CD14-positive monocyte (primary cell): ENCODE measurements around the gene P4HB. TPM values are rescaled to one million over a fixed set of nuclear protein-coding genes. Genes with fewer than 3 reads are reported as not detected.

Source experiments
- DNase-seq, 3 donors: peaks; one replicate each; pipeline ENCODE4 v3.0.0-alpha.2; 2011 to 2022
- H2AFZ ChIP-seq: 2 replicates; pipeline ENCODE4 v1.6.0; 2012; ENCODE audit warnings: mild to moderate bottlenecking, low read depth, low read length, inconsistent platforms; ENCODE audit not compliant: insufficient read depth, poor library complexity, severe bottlenecking
- H3K27ac ChIP-seq, 2 donors: 1 replicate in 1 of 2; 2 replicates in 1 of 2; pipeline ENCODE4 v1.5.1; 2012 to 2013; ENCODE audit warnings: low read length in 2 of 2, control low read depth in 1 of 2, inconsistent platforms in 1 of 2, low read depth in 1 of 2, mild to moderate bottlenecking in 1 of 2
- H3K27me3 ChIP-seq, 2 donors: one replicate each; pipeline versions ENCODE4 v1.6.0 to v1.6.1; 2011 to 2013; ENCODE audit warnings: low read length in 2 of 2; ENCODE audit not compliant: control insufficient read depth in 2 of 2, insufficient read depth in 2 of 2
- H3K36me3 ChIP-seq, 2 donors: replicated peaks in 1 of 2; 1 replicate in 1 of 2; 2 replicates in 1 of 2; pipeline versions ENCODE4 v1.5.1 to v1.6.1; 2012 to 2013; ENCODE audit warnings: low read length in 2 of 2, control low read depth in 1 of 2, inconsistent platforms in 1 of 2, mild to moderate bottlenecking in 1 of 2; ENCODE audit not compliant: insufficient read depth in 2 of 2, control insufficient read depth in 1 of 2
- H3K4me1 ChIP-seq, 2 donors: 1 replicate in 1 of 2; 2 replicates in 1 of 2; pipeline versions ENCODE4 v1.5.1 to v1.6.1; 2012 to 2013; ENCODE audit warnings: low read length in 2 of 2, control low read depth in 1 of 2, inconsistent platforms in 1 of 2, mild to moderate bottlenecking in 1 of 2, moderate library complexity in 1 of 2; ENCODE audit not compliant: insufficient read depth in 2 of 2, control insufficient read depth in 1 of 2
- H3K4me2 ChIP-seq: replicated peaks from 2 replicates; pipeline ENCODE3; 2012; ENCODE audit warnings: low read length, moderate library complexity, mild to moderate bottlenecking; ENCODE audit not compliant: poor library complexity, severe bottlenecking; ENCODE audit errors: extremely low read depth
- H3K4me3 ChIP-seq, 3 experiments: fragments of 200-600 bp in 1 of 3; sonication (generic) in 1 of 3; replicated peaks in 1 of 3; 1 replicate in 2 of 3; 2 replicates in 1 of 3; pipeline ENCODE4 v1.5.1; 2011 to 2013; ENCODE audit warnings: low read length in 3 of 3, mild to moderate bottlenecking in 3 of 3, control low read depth in 2 of 3, low read depth in 2 of 3, inconsistent platforms in 1 of 3, moderate library complexity in 1 of 3
- H3K79me2 ChIP-seq: 2 replicates; pipeline ENCODE4 v1.6.0; 2012; ENCODE audit warnings: mild to moderate bottlenecking, control low read depth, inconsistent platforms, low read length, moderate library complexity; ENCODE audit not compliant: insufficient read depth
- H3K9ac ChIP-seq: 2 replicates; pipeline ENCODE4 v1.6.0; 2017; ENCODE audit warnings: low read length, mild to moderate bottlenecking; ENCODE audit not compliant: insufficient read depth, poor library complexity, severe bottlenecking
- H3K9me3 ChIP-seq, 2 donors: replicated peaks in 1 of 2; 1 replicate in 1 of 2; 2 replicates in 1 of 2; pipeline versions ENCODE4 v1.5.1 to v1.6.1; 2012 to 2013; ENCODE audit warnings: low read length in 2 of 2, control low read depth in 1 of 2; ENCODE audit not compliant: control insufficient read depth in 1 of 2, insufficient read depth in 1 of 2
- H4K20me1 ChIP-seq: 2 replicates; pipeline ENCODE4 v1.6.0; 2012; ENCODE audit warnings: mild to moderate bottlenecking, low read length, control low read depth, moderate library complexity; ENCODE audit not compliant: insufficient read depth
- H3K27ac Mint-ChIP-seq, 7 donors: one replicate each; pipeline ENCODE4 v1.8.0; 2020; ENCODE audit warnings: mild to moderate bottlenecking in 7 of 7, mixed read lengths in 7 of 7, moderate library complexity in 6 of 7, inconsistent platforms in 2 of 7
- H3K27me3 Mint-ChIP-seq, 3 donors: one replicate each; pipeline ENCODE4 v1.8.0; 2021 to 2022; ENCODE audit warnings: low read depth in 3 of 3, mild to moderate bottlenecking in 3 of 3, mixed read lengths in 3 of 3, moderate library complexity in 3 of 3, inconsistent platforms in 1 of 3
- H3K36me3 Mint-ChIP-seq, 2 donors: one replicate each; pipeline ENCODE4 v1.8.0; 2020; ENCODE audit warnings: mixed read lengths in 2 of 2, inconsistent platforms in 1 of 2, mild to moderate bottlenecking in 1 of 2
- H3K4me1 Mint-ChIP-seq: one replicate; pipeline ENCODE4 v1.8.0; 2020; ENCODE audit warnings: mild to moderate bottlenecking, mixed read lengths
- H3K4me3 Mint-ChIP-seq, 2 donors: one replicate each; pipeline ENCODE4 v1.8.0; 2020; ENCODE audit warnings: mild to moderate bottlenecking in 2 of 2, mixed read lengths in 2 of 2, moderate library complexity in 1 of 2
- H3K9me3 Mint-ChIP-seq, 7 donors: one replicate each; pipeline ENCODE4 v1.8.0; 2020 to 2022; ENCODE audit warnings: mixed read lengths in 7 of 7, mild to moderate bottlenecking in 6 of 7, moderate library complexity in 6 of 7, inconsistent platforms in 2 of 7
- CTCF ChIP-seq: fragments of 200-600 bp; IDR thresholded peaks from one replicate; pipeline ENCODE4 v1.8.0; 2022; ENCODE audit warnings: antibody characterized with exemption, mild to moderate bottlenecking
- WGBS: methylation state at CpG from one replicate; pipeline ENCODE4 v1.1.5; 2013; ENCODE audit warnings: missing lambda C conversion rate; ENCODE audit not compliant: insufficient coverage; 5-methylcytosine and 5-hydroxymethylcytosine counted together
- intact Hi-C, 2 donors: fragments of 100-400 bp; cut with micrococcal nuclease; formaldehyde crosslinking; loops; one replicate each; pipeline versions ENCODE4 v1.15.0 to v1.15.1; 2023
- polyA plus RNA-seq, 3 donors: library from polyadenylated mRNA; depleted of rRNA in 1 of 3; unstranded in 2 of 3; stranded (reverse) in 1 of 3; fragments of 300-500 nt in 2 of 3; fragments of >200 nt in 1 of 3; fragmentation: Illumina TruSeq in 2 of 3; gene quantifications; 1 replicate in 2 of 3; 2 replicates in 1 of 3; pipeline ENCODE4 v1.2.3, GENCODE V29; 2012 to 2021

The P4HB gene
- polyA plus RNA-seq, 3 donors, result 108 to 297 (median 291) TPM

DNA sequence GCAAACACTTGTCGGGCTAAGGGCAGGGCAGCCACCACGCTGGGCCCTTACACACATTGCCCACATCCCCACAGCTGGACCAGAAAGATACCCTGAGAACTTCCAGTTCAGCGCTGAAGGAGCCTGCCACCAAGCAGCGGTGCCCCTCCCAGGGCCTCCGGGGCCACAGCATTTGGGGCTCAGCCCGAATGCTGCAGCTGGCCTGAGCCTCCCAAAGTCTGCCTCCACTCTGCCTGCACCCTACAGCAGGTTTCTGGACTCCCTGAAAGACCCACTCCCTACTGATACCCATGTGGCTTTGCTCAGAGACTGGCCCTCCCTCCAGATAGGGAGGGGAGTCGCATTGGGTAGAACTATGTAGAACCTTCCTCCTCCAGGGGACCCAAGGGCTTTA is 28.8 kb downstream of the P4HB start:
- Histone ChIP-seq H3K79me2 (peaks cover 75% of the 10 kb centered on the region), H4K20me1 (no peaks in the 10 kb centered on the region), H2AFZ (no peak overlapping the region), H3K9ac (peak overlapping the region; percentile 30), H3K27me3 (no peaks in the 10 kb centered on the region), H3K4me3 (peak overlapping the region in 1 of 3 experiments; percentile 83), H3K4me1 (peaks cover 39 to 49% of the 10 kb centered on the region in 2 donors), H3K9me3 (no peaks in the 10 kb centered on the region), H3K27ac (peak overlapping the region; percentile 88 to 90), H3K36me3 (no peaks in the 10 kb centered on the region), H3K4me2 (peak overlapping the region; percentile 94)
- Mint-ChIP-seq H3K27me3 (peaks cover 0 to 1% (median 0%) of the 10 kb centered on the region in 3 donors), H3K36me3 (peaks cover 0 to 4% of the 10 kb centered on the region in 2 donors), H3K4me1 (peaks cover 38% of the 10 kb centered on the region), H3K9me3 (peaks cover 0 to 2% (median 0%) of the 10 kb centered on the region in 7 donors), H3K27ac (peak overlapping the region; percentile 90 to 99 (median 96)), H3K4me3 (peak overlapping the region; percentile 90 to 92)
- intact Hi-C loops, result loop anchor here in 1 of 2 donors (5.0 kb wide), 1 partner anchor 41 kb away; the partner anchor contains the start of gene ARHGDIA
- DNase-seq, result no peak
- TF ChIP-seq CTCF, result no peak
- WGBS, result 59% methylated on average over 6 of the region's 7 CpGs

GRCh38 chr17:81829858-81830257 is 30.5 kb downstream of the P4HB start:
- H3K4me1 ChIP-seq, result peaks cover 31 to 36% of the 10 kb centered on the region in 2 donors
- H3K79me2 ChIP-seq, result peaks cover 65% of the 10 kb centered on the region
- H3K4me3 Mint-ChIP-seq, result no peak overlapping the region
- no peak overlapping the region for H3K4me2 ChIP-seq
- intact Hi-C loops, result loop anchor here in 1 of 2 donors (5.0 kb wide), 1 partner anchor 42 kb away; the partner anchor contains the start of gene ARHGDIA
- no peaks in the 10 kb centered on the region for H3K9me3 ChIP-seq
- TF ChIP-seq CTCF, result no peak
- H3K4me1 Mint-ChIP-seq, result peaks cover 25% of the 10 kb centered on the region
- H3K36me3 ChIP-seq, result no peaks in the 10 kb centered on the region
- peaks cover 0 to 2% (median 0%) of the 10 kb centered on the region in 7 donors for H3K9me3 Mint-ChIP-seq
- WGBS, result 100% methylated on average over 6 of the region's 6 CpGs
- H3K9ac ChIP-seq, result no peak overlapping the region
- no peaks in the 10 kb centered on the region for H3K27me3 ChIP-seq
- peaks cover 0 to 1% (median 0%) of the 10 kb centered on the region in 3 donors for H3K27me3 Mint-ChIP-seq
- no peak overlapping the region for H2AFZ ChIP-seq
- H3K27ac Mint-ChIP-seq, result peak overlapping the region in 1 of 7 donors; percentile 55
- H3K27ac ChIP-seq, result no peak overlapping the region
- H3K36me3 Mint-ChIP-seq, result peaks cover 4 to 8% of the 10 kb centered on the region in 2 donors
- no peak overlapping the region for H3K4me3 ChIP-seq
- no peak for DNase-seq
- H4K20me1 ChIP-seq, result peaks cover 10% of the 10 kb centered on the region
